HG03378 (cell line): ENCODE results near the gene OR6B1.

Experiments
- ATAC-seq: cut with Tn5 transposase; IDR thresholded peaks from one replicate; pipeline ENCODE4 v1.9.1; 2021; ENCODE audit warnings: mild to moderate bottlenecking, moderate library complexity; ENCODE audit not compliant: unreplicated experiment

OR6B1 gene

DNA sequence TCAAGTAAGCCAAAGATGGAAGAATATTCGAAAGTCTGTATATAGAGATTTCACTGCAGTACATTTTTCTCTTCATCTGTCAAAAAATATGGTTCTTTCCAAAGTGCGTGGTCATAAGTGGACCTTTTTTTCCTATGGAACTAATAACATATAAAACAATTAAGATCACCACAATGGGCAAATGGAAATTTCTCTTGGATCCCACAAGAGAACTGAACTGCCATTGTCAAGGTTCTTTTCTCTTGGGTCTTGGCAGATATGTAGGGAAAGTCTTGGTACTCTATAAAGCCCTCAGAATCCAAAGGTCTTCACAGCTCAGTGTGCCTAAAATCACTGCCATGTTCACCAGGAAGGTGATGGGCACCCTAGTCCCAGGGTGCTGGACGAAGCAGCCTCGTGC, at the start of gene OR6B1:
Gene OR6B1, plus strand, starts transcription at position 301 of the 400 bp plus-strand sequence. CDS start 3,677 bp downstream, outside the sequence.
- no peak for ATAC-seq

DNA sequence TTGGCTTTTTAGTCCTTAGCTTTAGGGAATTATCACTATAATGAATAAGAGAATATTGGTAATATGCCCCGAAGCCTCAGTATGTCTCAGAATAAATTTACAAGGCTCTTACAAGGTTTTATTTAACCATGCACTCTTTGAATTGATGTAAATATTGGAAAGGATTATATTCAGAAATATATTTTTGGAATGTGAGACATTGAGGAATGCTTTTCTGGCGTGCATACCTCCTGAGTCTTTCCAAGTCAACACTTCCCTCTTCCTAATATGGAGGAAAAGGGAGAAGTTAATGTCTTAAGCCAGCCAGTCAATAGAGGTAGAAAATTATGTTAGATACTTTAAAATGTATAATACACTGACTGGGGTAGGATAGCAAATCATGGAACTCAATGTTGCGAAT, 46.7 kb upstream of the OR6B1 start:
- no peak for ATAC-seq

DNA sequence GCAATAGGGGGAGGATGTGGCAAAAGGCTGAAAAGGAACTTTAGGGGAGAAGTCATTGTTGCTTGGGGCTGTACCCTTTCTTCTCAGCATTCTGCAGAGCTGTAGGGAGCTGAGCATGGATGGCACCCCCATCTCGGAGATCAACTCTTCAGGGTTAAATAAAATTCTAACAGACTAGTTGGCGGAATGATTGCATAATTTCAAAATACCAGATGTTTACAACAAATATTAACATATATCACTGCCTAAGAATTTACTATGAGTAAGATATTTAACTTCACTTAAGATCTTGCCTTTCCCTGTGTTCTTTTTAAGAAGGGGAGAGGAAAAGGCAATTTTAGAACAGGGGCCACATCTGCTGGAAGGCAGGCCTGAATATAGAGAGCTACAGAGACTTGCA, 46.0 kb upstream of the OR6B1 start:
- no peak for ATAC-seq

DNA sequence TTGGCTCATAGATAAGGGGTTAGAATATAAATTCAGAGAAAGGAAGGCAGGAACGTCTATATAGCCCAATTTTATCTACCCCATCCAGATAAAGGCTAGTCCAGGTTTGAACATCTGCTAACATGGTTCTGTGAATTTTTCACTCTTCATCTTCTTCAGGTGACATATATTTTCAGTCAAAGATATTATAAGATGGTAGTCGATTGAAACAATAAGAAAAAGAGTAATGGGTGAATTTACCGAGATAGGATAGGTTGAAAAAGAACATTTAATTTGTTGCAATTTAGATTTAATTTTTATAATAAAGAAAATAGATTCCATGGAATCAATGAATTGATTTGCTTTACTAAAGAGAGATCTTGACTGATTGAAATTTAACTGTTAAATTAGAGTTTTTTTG, 45.6 kb upstream of the OR6B1 start, which contains the start of gene OR2F1:
Gene OR2F1, plus strand, starts transcription at position 301 of the 400 bp plus-strand sequence. CDS start 5,127 bp downstream, outside the sequence.
- no peak for ATAC-seq

DNA sequence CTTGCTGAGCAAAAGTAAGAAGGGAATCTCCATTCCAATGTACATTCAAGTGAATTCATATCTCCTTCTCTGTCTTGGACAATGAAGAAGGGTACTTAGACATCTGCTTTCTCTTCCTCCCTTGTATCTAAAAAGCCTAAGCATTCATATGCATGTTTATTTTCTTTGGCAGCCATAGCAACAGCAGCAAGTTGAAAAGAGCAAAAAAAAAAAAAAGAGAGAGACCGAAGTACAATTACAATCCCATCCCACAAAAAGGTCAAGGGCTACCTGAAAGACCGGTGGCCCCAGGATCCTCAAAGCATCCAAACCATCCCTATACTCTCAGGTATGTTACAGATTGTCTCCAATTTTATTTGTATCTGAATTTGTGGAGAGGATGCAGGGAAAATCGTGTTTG, 41.3 kb upstream of the OR6B1 start:
- no peak for ATAC-seq

DNA sequence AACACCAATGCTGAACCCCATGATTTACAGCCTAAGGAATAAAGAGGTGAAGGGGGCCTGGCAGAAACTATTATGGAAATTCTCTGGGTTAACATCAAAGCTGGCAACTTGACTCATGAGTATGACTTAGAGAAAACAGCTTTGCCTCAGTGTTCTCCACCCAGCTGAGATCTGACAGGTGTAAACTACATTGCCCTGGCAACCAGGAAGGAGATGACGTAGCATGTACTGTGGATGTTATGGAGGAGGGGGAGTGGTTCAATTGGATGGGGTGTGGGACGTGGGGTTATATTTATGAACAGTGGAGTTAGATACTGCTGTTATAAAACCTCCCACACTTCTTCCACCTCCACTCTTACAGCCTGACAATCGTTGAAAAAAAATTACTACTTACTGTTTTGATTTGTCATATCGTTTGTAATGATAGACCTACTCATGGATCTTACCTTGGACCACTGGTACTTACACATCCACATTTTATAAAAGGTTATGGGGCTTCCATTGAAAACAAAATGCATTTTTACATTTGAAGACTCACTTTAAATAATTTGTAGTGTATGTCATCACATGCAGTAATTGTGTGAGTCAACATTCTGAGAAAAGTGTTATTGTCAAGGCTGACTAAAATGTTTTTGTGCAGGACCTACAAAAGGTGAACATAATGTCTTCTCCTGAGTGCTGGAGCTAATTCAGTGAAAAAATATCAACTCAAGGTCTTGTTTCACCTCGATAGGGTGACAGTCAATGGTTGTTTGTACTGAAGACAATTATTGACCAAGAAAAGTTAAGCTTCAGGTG, 39.1 kb upstream of the OR6B1 start:
- ATAC-seq = no peak

DNA sequence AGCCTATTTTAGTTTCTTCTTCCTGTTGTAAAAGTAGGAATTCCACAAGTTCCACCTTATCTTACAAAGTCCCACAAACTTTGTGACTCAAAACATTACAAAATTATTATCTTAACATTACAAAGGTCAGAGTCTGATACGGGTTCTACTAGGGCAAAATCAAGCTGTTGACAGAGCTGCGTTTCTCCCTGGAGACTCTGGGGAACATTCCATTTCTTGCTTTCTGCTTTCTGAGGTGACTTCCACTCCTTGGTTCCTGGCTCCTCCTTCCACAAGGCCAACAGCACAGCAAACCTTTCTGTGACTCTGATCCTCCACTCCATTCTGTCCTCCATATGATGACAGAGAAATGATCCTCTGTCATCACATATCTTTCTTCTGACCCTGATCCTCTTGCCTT, 34.8 kb upstream of the OR6B1 start:
- ATAC-seq = no peak

DNA sequence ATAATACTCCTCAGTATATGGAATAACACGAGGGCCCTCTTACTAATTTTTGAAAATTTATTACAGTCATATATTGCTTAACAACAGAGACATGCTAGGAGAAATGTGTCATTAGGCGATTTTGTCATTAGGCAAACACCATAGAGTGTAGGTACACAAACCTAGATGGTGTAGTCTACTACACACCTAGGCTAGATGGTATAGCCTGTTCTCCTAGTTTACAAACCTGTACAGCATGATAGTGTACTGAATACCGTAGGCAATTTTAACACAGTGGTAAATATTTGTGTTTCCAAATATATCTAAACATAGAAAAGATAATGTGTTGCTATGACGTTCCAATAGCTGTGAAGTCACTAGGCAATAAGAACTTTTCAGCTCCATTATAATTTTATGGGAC, 32.7 kb upstream of the OR6B1 start:
- no peak for ATAC-seq

DNA sequence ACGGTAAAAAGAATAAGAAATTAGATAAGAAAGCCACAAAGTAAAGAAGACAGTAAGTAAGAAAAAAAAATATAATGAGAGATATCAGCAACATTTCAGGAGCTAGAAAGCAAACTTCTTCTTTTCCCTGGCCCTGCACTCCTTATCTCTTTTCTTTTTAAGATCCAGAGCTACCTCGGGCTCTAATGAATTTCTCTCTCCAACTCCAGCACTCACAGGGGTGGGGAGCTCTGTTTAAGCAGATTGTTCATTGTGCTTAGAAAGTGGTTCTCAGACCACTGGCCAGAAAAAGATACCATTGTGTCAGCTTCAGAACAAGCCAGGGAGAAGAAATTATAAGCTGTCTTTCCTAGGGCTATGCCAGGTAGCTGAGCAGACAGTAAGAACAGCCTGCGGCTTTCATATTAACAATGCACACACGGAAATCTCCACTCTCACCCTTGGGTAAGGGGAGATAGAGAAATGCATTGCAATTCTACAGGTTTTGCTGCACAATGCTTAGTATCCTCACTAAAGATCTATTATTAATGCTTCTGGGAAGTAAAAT, 26.2 kb upstream of the OR6B1 start:
- ATAC-seq = no peak

DNA sequence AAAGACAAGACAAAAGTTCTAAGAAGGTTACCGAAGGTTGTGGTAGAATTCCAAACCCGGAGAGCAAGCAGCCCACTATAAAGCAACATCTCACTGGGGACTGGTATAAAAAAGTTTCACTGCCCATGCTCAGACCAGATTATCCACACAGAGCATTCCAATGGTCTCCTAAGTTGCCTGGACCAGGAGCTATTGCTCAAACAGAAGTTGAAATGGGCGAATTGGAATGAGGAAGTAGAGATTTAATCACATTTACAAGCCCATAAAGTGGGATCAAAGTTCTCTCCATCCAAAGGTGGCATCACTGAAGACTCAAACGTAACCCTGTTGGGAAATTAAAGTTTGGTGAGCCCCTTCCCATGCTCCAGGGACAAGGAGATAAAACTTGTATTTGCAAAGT, 25.7 kb upstream of the OR6B1 start:
- ATAC-seq = no peak

DNA sequence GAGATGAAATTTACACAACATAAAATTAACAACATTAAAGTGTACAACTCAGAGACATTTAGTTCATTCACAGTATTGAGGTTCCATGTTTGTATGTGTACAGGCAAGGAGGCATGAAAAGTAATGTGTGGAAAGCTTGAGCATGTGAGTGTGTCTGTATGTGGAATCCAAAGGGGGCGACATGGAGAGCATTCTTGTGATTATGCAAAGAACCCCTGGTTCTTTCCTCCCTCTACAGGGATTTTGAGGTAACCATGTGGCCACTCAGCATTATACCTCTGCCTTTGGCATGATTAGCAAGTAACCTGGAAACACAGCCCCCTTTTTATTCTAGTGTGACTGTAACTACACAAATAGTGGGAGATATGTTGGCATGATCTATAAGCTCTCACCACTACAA, 24.5 kb upstream of the OR6B1 start:
- no peak for ATAC-seq

DNA sequence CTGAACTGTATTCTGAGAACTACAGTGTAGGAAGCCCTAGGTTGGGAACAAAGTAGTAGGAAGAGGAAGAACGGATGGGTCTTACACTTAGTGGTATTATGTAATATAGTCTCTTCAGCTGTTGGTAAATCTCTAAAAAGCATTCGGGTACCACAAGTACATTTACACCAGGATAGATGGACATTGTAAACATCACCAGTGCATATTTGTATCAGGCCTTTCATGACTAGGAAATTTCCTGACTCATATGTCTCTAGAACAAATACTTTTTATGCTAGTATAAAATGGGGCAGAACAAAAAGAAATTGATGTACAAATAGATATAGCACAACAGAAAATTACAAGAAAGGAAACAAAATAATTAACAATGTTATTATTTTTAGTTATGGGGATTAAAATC, 21.5 kb upstream of the OR6B1 start:
- ATAC-seq = no peak

DNA sequence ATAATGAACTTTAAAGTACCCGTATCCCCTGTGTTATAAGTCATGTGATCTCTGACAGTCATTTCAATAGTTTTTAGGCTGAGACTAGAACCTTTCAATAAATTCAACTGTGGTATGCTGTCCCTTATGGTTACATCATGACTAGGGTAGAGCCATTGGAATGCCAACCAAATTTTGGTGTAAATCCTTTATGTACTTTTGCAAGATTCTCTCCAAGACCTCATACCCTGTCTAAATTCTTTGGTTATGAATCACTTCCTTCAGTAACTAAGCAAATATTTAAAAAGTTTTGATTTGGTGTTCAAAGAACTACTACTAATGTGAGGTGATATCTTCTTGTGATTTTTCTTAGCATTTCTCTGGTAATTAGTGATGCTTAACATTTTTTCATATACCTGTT, 20.8 kb upstream of the OR6B1 start:
- no peak for ATAC-seq

DNA sequence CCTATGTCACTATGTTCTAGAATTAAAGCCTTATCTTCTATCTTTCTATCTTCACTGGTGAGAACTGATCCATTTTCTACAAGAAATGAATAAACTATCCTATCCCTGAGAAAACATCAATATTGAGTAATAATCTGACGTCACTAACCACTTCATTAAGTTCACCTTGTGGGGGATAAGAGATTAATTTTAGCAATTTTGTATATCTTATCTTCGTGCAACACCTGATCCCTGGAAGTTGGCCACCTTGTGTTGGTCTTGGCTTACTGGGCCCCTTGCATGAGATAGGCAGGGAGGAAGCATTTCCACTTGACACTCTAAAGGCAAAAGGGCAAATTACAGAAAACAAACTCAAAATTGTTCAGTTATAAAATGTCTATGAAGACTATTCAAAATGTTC, 20.1 kb upstream of the OR6B1 start:
- ATAC-seq = no peak

DNA sequence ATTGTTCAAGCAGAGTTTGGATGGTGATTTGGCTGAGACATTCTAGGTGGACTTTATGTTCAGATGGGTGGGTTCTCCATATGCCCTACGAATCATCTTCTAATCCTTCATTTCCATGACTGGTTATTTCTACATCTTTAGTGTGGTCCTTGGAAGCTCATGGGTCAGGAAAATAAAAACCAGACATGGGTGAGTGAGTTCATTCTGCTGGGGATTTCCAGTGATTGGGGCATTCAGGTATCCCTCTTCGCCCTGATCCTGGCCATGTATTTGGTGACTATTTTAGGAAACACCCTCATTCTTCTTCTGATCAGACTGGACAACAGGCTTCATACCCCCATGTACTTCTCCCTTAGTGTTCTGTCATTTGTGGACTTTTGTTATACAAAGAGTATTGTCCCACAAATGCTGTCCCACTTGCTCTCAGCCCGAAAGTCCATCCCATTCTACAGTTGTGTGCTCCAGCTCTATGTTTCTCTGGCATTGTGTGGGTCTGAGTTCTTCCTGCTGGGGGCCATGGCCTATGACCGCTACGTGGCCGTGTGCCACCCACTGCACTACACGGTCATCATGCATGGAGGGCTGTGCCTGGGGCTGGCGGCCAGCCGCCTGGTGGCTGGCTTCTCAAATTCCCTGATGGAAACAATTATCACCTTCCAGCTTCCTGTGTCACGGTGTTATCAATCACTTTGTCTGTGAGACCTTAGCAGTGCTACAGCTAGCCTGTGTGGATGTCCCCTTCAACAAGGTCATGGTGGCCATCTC, 19.2 kb upstream of the OR6B1 start:
- ATAC-seq = no peak

DNA sequence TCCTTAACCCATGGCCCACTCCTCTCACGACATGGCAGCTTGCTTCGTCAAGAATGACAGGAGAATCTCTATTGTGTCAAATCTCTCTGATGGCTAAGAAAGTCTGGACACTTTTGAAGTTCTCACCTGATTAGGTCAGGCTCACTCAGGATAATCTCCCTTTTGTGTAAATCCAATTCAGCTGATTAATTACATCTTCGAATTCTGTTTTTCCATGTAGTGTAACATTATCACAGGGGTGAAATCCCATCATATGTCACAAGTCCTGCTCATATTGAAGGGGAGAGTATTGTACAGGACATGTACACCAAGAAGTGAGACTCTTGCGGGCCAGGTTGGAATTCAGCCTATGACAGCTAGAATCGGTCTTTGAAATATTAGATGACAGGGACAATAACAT, 16.2 kb upstream of the OR6B1 start:
- ATAC-seq = no peak

DNA sequence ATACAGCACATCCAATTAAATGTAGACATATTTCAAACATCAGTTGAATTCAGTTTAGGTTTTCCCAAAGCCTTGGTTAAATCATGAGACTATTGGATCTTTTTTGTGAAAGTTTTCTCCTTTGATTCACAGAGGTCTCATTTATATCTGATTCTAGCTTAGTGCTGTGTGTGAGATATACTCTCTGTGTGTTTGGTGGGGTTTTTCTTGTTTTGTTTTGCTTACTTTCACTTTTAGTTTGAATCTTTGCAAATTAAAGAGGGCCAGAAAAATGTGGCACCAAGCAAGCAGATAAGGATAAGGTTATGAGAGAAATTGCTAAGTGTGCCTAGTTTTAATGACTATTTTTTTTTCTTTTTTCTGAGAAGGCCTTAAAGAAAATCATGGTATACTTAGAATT, 12.6 kb upstream of the OR6B1 start:
- peak; percentile 67 for ATAC-seq

DNA sequence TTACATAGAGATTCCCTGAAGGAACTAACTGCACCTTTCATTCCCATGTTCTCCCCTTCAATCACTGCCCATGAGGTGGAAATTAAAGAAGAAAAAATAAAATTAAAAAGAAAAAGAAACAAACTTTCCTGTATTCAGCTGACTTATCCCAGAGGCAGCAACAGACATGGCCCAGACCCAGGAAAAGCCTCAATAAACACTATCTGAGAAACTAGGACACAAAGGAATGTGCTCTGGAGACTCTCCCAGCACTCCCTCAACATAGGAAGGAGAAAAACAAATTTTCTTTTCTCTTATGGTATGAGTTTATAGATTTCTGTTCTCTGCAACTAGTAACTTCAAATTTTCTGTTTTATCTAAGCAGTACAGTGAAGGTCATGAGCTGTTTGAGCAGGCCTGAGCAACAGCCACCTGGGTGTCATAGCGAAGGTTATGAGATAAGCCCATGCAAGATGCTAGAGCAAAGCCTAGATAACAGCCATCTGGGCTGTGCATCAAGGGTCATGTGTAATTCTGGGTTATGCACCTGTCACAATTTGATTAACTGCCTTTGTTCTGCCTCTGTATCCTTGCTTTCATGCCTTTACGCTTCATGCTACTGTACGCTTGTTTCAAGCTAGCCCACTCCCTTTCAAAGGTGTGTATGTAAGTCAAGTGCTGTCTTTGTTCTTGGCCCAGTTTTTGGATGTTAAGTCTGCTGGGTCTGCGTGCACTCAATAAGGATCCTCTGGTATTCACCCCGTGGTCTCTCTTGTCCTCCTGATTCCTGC, 11.0 kb upstream of the OR6B1 start:
- no peak for ATAC-seq

DNA sequence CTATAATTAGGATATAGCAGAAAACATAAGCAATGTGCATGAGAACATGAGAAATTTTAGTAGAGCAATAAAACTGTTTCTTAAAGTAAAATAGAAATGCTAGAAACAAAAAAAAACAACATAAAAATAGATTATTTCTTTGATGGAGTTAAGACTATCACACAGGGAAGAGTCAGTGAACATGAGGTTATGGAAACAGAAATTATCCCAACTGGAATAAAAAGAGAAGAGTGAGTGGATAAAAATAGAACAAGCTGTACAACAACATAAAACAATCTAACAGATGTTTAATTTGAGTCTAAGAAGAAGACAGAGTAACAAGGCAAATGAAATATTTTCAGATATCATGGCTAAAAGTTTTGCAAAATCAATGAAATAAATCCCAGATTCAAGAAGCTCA, 7.5 kb upstream of the OR6B1 start:
- no peak for ATAC-seq

DNA sequence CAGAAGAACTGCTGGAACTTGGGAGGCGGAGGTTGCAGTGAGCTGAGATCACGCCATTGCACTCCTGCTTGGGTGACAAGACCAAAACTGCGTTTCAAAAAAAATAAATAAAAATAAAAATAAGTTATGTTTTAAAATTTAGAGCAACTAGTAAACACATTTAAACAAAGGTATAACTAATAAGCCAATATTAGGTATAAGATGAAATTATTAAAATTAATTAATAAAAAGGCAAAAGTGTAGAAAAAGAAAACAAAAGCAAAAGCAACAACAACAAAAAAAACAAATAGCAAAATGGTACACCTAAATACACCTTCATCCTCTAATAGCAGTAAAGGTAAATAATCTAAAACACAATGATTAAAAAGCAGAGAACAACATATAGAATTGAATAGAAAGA, 6.2 kb upstream of the OR6B1 start:
- no peak for ATAC-seq

DNA sequence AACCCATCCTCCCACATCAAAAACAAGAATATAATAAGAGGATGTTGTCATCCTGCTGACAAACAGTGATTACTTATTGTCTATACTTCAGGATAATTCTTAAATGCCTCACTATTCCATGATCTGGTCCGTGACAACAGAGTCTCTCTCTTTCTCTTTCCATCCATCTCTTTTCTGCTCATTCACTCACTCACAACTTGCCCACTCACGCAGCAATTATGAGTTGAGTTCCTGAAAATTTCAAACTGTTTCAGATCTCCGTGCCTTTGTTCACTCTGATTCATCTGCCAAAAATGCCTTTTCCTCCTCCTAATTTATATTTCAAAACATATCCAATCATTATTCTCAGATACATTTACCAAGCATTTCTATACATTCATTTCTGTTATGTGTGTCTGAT, 1.4 kb downstream of the OR6B1 start:
- ATAC-seq = no peak
